ENCODE data around the gene TPSG1.

- TF ChIP-seq POLR2A (IDR thresholded peaks at IDR 0.05; ENCODE audit: low read depth, low read length) (no peak), POLR2AphosphoS5 (IDR thresholded peaks at IDR 0.05; ENCODE audit: low read depth, low read length) (no peak), TAF1 (IDR thresholded peaks at IDR 0.05; ENCODE audit: borderline replicate concordance, low read depth, low read length) (no peak)
Observed at GRCh38 chr16:1237990-1238389, 12.9 kb upstream of the TPSG1 start.

All from GM12892 (cell line).